ENCODE data around the gene GIGYF2.

GRCh38 chr2:232883116-232883721 lies 186.1 kb downstream of the GIGYF2 start:
- TF ChIP-seq CTCF (IDR thresholded peaks at IDR 0.05) (no peak), POLR2A (IDR thresholded peaks at IDR 0.05) (no peak)

Measured in heart left ventricle (tissue), 13 donors.